HEK293 (cell line): Measurements from ENCODE around the gene ATP2C1.

Source experiments
- TF ChIP-seq, protein P1 (sequence below): fragments of 450-650 bp; formaldehyde crosslinking; IDR thresholded peaks from 2 replicates; pipeline ENCODE4 v1.5.1; 2016; ENCODE audit warnings: missing biosample characterization, missing genetic modification characterization
- TF ChIP-seq, protein P2 (sequence below): fragments of 450-650 bp; formaldehyde crosslinking; IDR thresholded peaks from 2 replicates; pipeline ENCODE4 v1.5.1; 2016; ENCODE audit warnings: missing biosample characterization, missing genetic modification characterization

DNA sequence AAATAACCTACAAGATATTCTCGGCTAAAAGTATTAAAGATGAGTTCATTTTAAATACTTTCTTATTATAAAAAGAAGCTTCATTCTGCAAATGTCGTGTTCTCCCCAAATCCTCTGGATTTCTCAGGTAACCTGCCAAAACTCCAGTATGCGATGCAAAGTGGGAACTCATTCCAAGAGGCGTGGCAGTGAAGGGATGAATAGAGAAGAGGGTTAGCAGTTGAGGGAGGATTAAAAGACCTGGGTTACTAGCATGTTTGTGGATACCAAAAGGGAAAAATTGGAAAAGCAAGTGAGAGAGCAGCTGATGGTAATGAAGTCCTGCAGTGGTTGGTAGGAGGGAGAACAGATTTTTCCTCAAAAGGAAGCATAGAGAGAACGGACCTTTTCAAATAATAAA, 61.6 kb downstream of the ATP2C1 start:
- TF ChIP-seq, protein P1, sequence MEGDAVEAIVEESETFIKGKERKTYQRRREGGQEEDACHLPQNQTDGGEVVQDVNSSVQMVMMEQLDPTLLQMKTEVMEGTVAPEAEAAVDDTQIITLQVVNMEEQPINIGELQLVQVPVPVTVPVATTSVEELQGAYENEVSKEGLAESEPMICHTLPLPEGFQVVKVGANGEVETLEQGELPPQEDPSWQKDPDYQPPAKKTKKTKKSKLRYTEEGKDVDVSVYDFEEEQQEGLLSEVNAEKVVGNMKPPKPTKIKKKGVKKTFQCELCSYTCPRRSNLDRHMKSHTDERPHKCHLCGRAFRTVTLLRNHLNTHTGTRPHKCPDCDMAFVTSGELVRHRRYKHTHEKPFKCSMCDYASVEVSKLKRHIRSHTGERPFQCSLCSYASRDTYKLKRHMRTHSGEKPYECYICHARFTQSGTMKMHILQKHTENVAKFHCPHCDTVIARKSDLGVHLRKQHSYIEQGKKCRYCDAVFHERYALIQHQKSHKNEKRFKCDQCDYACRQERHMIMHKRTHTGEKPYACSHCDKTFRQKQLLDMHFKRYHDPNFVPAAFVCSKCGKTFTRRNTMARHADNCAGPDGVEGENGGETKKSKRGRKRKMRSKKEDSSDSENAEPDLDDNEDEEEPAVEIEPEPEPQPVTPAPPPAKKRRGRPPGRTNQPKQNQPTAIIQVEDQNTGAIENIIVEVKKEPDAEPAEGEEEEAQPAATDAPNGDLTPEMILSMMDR = no peak
- TF ChIP-seq, protein P2, sequence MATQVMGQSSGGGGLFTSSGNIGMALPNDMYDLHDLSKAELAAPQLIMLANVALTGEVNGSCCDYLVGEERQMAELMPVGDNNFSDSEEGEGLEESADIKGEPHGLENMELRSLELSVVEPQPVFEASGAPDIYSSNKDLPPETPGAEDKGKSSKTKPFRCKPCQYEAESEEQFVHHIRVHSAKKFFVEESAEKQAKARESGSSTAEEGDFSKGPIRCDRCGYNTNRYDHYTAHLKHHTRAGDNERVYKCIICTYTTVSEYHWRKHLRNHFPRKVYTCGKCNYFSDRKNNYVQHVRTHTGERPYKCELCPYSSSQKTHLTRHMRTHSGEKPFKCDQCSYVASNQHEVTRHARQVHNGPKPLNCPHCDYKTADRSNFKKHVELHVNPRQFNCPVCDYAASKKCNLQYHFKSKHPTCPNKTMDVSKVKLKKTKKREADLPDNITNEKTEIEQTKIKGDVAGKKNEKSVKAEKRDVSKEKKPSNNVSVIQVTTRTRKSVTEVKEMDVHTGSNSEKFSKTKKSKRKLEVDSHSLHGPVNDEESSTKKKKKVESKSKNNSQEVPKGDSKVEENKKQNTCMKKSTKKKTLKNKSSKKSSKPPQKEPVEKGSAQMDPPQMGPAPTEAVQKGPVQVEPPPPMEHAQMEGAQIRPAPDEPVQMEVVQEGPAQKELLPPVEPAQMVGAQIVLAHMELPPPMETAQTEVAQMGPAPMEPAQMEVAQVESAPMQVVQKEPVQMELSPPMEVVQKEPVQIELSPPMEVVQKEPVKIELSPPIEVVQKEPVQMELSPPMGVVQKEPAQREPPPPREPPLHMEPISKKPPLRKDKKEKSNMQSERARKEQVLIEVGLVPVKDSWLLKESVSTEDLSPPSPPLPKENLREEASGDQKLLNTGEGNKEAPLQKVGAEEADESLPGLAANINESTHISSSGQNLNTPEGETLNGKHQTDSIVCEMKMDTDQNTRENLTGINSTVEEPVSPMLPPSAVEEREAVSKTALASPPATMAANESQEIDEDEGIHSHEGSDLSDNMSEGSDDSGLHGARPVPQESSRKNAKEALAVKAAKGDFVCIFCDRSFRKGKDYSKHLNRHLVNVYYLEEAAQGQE (tag by site-specific recombination) = no peak
